DND-41 (cell line): ENCODE measurements around the gene ZBTB45.

Experiments used
- ATAC-seq: fragments of 200-7000 bp; cut with Tn5 transposase; 3 replicates; pipeline ENCODE4 v1.9.1; 2021; ENCODE audit warnings: low read depth; ENCODE audit not compliant: insufficient read depth
- DNase-seq: peaks from one replicate; pipeline ENCODE4 v3.0.0-alpha.2; 2020
- H2AFZ ChIP-seq: 2 replicates; pipeline ENCODE4 v1.6.0; 2012; ENCODE audit warnings: low read depth, low read length
- H3K27ac ChIP-seq: 2 replicates; pipeline ENCODE4 v1.5.1; 2012; ENCODE audit warnings: low read length, inconsistent platforms
- H3K27me3 ChIP-seq: fragments of 200-600 bp; sonication (generic); 2 replicates; pipeline ENCODE4 v1.6.0; 2012; ENCODE audit warnings: low read length, mild to moderate bottlenecking, inconsistent platforms; ENCODE audit not compliant: insufficient read depth, poor library complexity
- H3K36me3 ChIP-seq: 2 replicates; pipeline ENCODE4 v1.5.1; 2012; ENCODE audit warnings: low read length, inconsistent platforms; ENCODE audit not compliant: insufficient read depth
- H3K4me1 ChIP-seq: 2 replicates; pipeline ENCODE4 v1.5.1; 2012; ENCODE audit warnings: mild to moderate bottlenecking, low read length; ENCODE audit not compliant: insufficient read depth
- H3K4me2 ChIP-seq: 2 replicates; pipeline ENCODE4 v1.6.0; 2012; ENCODE audit warnings: mild to moderate bottlenecking, moderate library complexity, low read length, inconsistent platforms; ENCODE audit not compliant: insufficient read depth
- H3K4me3 ChIP-seq, 2 experiments: fragments of 200-600 bp in 1 of 2; shearing (Covaris generic) in 1 of 2; 2 replicates each; pipeline ENCODE4 v1.5.1; 2012 to 2016; ENCODE audit warnings: inconsistent platforms in 2 of 2, low read length in 2 of 2, mild to moderate bottlenecking in 2 of 2, low read depth in 1 of 2, moderate library complexity in 1 of 2
- H3K79me2 ChIP-seq: 2 replicates; pipeline ENCODE4 v1.6.0; 2012; ENCODE audit warnings: low read length, inconsistent platforms; ENCODE audit not compliant: insufficient read depth
- H3K9ac ChIP-seq: 2 replicates; pipeline ENCODE4 v1.6.0; 2012; ENCODE audit warnings: low read depth, mild to moderate bottlenecking, inconsistent platforms, low read length, moderate library complexity
- H3K9me3 ChIP-seq: 2 replicates; pipeline ENCODE4 v1.5.1; 2012; ENCODE audit warnings: low read length, moderate library complexity, mild to moderate bottlenecking, inconsistent platforms; ENCODE audit not compliant: insufficient read depth, severe bottlenecking
- H4K20me1 ChIP-seq: 2 replicates; pipeline ENCODE4 v1.6.0; 2012; ENCODE audit warnings: low read length; ENCODE audit not compliant: insufficient read depth
- CTCF ChIP-seq: IDR thresholded peaks from 2 replicates; pipeline ENCODE4 v1.5.1; 2012; ENCODE audit warnings: borderline replicate concordance, low read length, moderate library complexity, mild to moderate bottlenecking; ENCODE audit not compliant: poor library complexity, severe bottlenecking; ENCODE audit errors: extremely low read depth
- EZH2 ChIP-seq: IDR thresholded peaks from 3 replicates; pipeline ENCODE4 v1.6.1; 2012; ENCODE audit warnings: borderline replicate concordance, low read depth, mild to moderate bottlenecking, moderate library complexity, low read length, inconsistent platforms; ENCODE audit not compliant: severe bottlenecking

ZBTB45 gene

DNA sequence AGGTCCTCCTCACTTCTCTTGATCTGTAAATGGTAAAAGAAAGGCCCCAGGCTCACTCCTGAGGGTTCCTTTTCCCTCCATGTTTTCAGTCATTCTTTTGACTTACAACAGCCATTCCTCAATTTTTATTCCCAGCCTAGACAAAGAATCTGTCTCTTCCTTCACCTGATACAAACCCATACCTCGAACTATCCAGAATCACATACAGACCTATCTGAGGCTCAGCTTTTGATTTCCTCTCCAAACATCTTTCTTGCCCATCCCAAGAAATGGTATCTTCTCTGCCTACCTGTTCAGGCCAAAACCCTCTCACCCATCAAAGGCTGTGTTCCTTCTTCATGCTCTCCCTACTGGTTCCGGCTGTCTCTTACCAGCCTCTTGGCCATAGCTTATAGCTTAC is 33.0 kb upstream of the ZBTB45 start:
- no peak overlapping the region for H3K4me3 ChIP-seq
- peaks cover 72% of the 10 kb centered on the region for H3K36me3 ChIP-seq
- no peak for ATAC-seq
- H3K27me3 ChIP-seq = no peaks in the 10 kb centered on the region
- peaks cover 75% of the 10 kb centered on the region for H4K20me1 ChIP-seq
- no peak overlapping the region for H3K27ac ChIP-seq
- H3K4me2 ChIP-seq = no peak overlapping the region; the same call in 1 of the 2 replicates
- no peak for DNase-seq
- H3K79me2 ChIP-seq = peaks cover 83% of the 10 kb centered on the region
- TF ChIP-seq CTCF (no peak), EZH2 (no peak)
- H3K9me3 ChIP-seq = no peaks in the 10 kb centered on the region
- no peak overlapping the region for H3K9ac ChIP-seq
- H3K4me1 ChIP-seq = peaks cover 81% of the 10 kb centered on the region
- H2AFZ ChIP-seq = no peak overlapping the region

GRCh38 chr19:58551577-58552471 is 32.2 kb upstream of the ZBTB45 start:
- no peak overlapping the region for H3K4me3 ChIP-seq
- H3K4me2 ChIP-seq = peak overlapping the region; percentile 33; the same call in 1 of the 2 replicates
- no peak overlapping the region for H3K27ac ChIP-seq
- H3K9me3 ChIP-seq = no peaks in the 10 kb centered on the region
- peaks cover 75% of the 10 kb centered on the region for H4K20me1 ChIP-seq
- H2AFZ ChIP-seq = no peak overlapping the region
- H3K4me1 ChIP-seq = peaks cover 81% of the 10 kb centered on the region
- TF ChIP-seq EZH2 = no peak
- no peak for TF ChIP-seq CTCF
- ATAC-seq (no peak), DNase-seq (peak; percentile 18)
- H3K9ac ChIP-seq = no peak overlapping the region
- peaks cover 73% of the 10 kb centered on the region for H3K36me3 ChIP-seq
- H3K27me3 ChIP-seq = no peaks in the 10 kb centered on the region
- H3K79me2 ChIP-seq = peaks cover 83% of the 10 kb centered on the region

GRCh38 chr19:58551123-58551497 is 31.5 kb upstream of the ZBTB45 start:
- no peak overlapping the region for H3K4me2 ChIP-seq
- peaks cover 81% of the 10 kb centered on the region for H3K4me1 ChIP-seq
- no peaks in the 10 kb centered on the region for H3K27me3 ChIP-seq
- no peak overlapping the region for H3K27ac ChIP-seq
- peaks cover 73% of the 10 kb centered on the region for H3K36me3 ChIP-seq
- no peaks in the 10 kb centered on the region for H3K9me3 ChIP-seq
- no peak for TF ChIP-seq CTCF
- TF ChIP-seq EZH2 = no peak
- peaks cover 76% of the 10 kb centered on the region for H4K20me1 ChIP-seq
- no peak overlapping the region for H2AFZ ChIP-seq
- H3K79me2 ChIP-seq = peaks cover 83% of the 10 kb centered on the region
- no peak for DNase-seq
- no peak overlapping the region for H3K9ac ChIP-seq
- no peak overlapping the region for H3K4me3 ChIP-seq
- no peak for ATAC-seq
